CD14-positive monocyte (primary cell): ENCODE measurements around the gene ADAMTSL2. TPM values are rescaled to one million over a fixed set of nuclear protein-coding genes. Genes with fewer than 3 reads are reported as not detected.

Experiments used
- DNase-seq, 3 donors: peaks; one replicate each; pipeline ENCODE4 v3.0.0-alpha.2; 2011 to 2022
- H2AFZ ChIP-seq: 2 replicates; pipeline ENCODE4 v1.6.0; 2012; ENCODE audit warnings: mild to moderate bottlenecking, low read depth, low read length, inconsistent platforms; ENCODE audit not compliant: insufficient read depth, poor library complexity, severe bottlenecking
- H3K27ac ChIP-seq, 2 donors: 1 replicate in 1 of 2; 2 replicates in 1 of 2; pipeline ENCODE4 v1.5.1; 2012 to 2013; ENCODE audit warnings: low read length in 2 of 2, control low read depth in 1 of 2, inconsistent platforms in 1 of 2, low read depth in 1 of 2, mild to moderate bottlenecking in 1 of 2
- H3K27me3 ChIP-seq, 2 donors: one replicate each; pipeline versions ENCODE4 v1.6.0 to v1.6.1; 2011 to 2013; ENCODE audit warnings: low read length in 2 of 2; ENCODE audit not compliant: control insufficient read depth in 2 of 2, insufficient read depth in 2 of 2
- H3K36me3 ChIP-seq, 2 donors: replicated peaks in 1 of 2; 1 replicate in 1 of 2; 2 replicates in 1 of 2; pipeline versions ENCODE4 v1.5.1 to v1.6.1; 2012 to 2013; ENCODE audit warnings: low read length in 2 of 2, control low read depth in 1 of 2, inconsistent platforms in 1 of 2, mild to moderate bottlenecking in 1 of 2; ENCODE audit not compliant: insufficient read depth in 2 of 2, control insufficient read depth in 1 of 2
- H3K4me1 ChIP-seq, 2 donors: 1 replicate in 1 of 2; 2 replicates in 1 of 2; pipeline versions ENCODE4 v1.5.1 to v1.6.1; 2012 to 2013; ENCODE audit warnings: low read length in 2 of 2, control low read depth in 1 of 2, inconsistent platforms in 1 of 2, mild to moderate bottlenecking in 1 of 2, moderate library complexity in 1 of 2; ENCODE audit not compliant: insufficient read depth in 2 of 2, control insufficient read depth in 1 of 2
- H3K4me2 ChIP-seq: replicated peaks from 2 replicates; pipeline ENCODE3; 2012; ENCODE audit warnings: low read length, moderate library complexity, mild to moderate bottlenecking; ENCODE audit not compliant: poor library complexity, severe bottlenecking; ENCODE audit errors: extremely low read depth
- H3K4me3 ChIP-seq, 3 experiments: fragments of 200-600 bp in 1 of 3; sonication (generic) in 1 of 3; replicated peaks in 1 of 3; 1 replicate in 2 of 3; 2 replicates in 1 of 3; pipeline ENCODE4 v1.5.1; 2011 to 2013; ENCODE audit warnings: low read length in 3 of 3, mild to moderate bottlenecking in 3 of 3, control low read depth in 2 of 3, low read depth in 2 of 3, inconsistent platforms in 1 of 3, moderate library complexity in 1 of 3
- H3K79me2 ChIP-seq: 2 replicates; pipeline ENCODE4 v1.6.0; 2012; ENCODE audit warnings: mild to moderate bottlenecking, control low read depth, inconsistent platforms, low read length, moderate library complexity; ENCODE audit not compliant: insufficient read depth
- H3K9ac ChIP-seq: 2 replicates; pipeline ENCODE4 v1.6.0; 2017; ENCODE audit warnings: low read length, mild to moderate bottlenecking; ENCODE audit not compliant: insufficient read depth, poor library complexity, severe bottlenecking
- H3K9me3 ChIP-seq, 2 donors: replicated peaks in 1 of 2; 1 replicate in 1 of 2; 2 replicates in 1 of 2; pipeline versions ENCODE4 v1.5.1 to v1.6.1; 2012 to 2013; ENCODE audit warnings: low read length in 2 of 2, control low read depth in 1 of 2; ENCODE audit not compliant: control insufficient read depth in 1 of 2, insufficient read depth in 1 of 2
- H4K20me1 ChIP-seq: 2 replicates; pipeline ENCODE4 v1.6.0; 2012; ENCODE audit warnings: mild to moderate bottlenecking, low read length, control low read depth, moderate library complexity; ENCODE audit not compliant: insufficient read depth
- H3K27ac Mint-ChIP-seq, 7 donors: one replicate each; pipeline ENCODE4 v1.8.0; 2020; ENCODE audit warnings: mild to moderate bottlenecking in 7 of 7, mixed read lengths in 7 of 7, moderate library complexity in 6 of 7, inconsistent platforms in 2 of 7
- H3K27me3 Mint-ChIP-seq, 3 donors: one replicate each; pipeline ENCODE4 v1.8.0; 2021 to 2022; ENCODE audit warnings: low read depth in 3 of 3, mild to moderate bottlenecking in 3 of 3, mixed read lengths in 3 of 3, moderate library complexity in 3 of 3, inconsistent platforms in 1 of 3
- H3K36me3 Mint-ChIP-seq, 2 donors: one replicate each; pipeline ENCODE4 v1.8.0; 2020; ENCODE audit warnings: mixed read lengths in 2 of 2, inconsistent platforms in 1 of 2, mild to moderate bottlenecking in 1 of 2
- H3K4me1 Mint-ChIP-seq: one replicate; pipeline ENCODE4 v1.8.0; 2020; ENCODE audit warnings: mild to moderate bottlenecking, mixed read lengths
- H3K4me3 Mint-ChIP-seq, 2 donors: one replicate each; pipeline ENCODE4 v1.8.0; 2020; ENCODE audit warnings: mild to moderate bottlenecking in 2 of 2, mixed read lengths in 2 of 2, moderate library complexity in 1 of 2
- H3K9me3 Mint-ChIP-seq, 7 donors: one replicate each; pipeline ENCODE4 v1.8.0; 2020 to 2022; ENCODE audit warnings: mixed read lengths in 7 of 7, mild to moderate bottlenecking in 6 of 7, moderate library complexity in 6 of 7, inconsistent platforms in 2 of 7
- WGBS: methylation state at CpG from one replicate; pipeline ENCODE4 v1.1.5; 2013; ENCODE audit warnings: missing lambda C conversion rate; ENCODE audit not compliant: insufficient coverage; 5-methylcytosine and 5-hydroxymethylcytosine counted together
- intact Hi-C, 2 donors: fragments of 100-400 bp; cut with micrococcal nuclease; formaldehyde crosslinking; loops; one replicate each; pipeline versions ENCODE4 v1.15.0 to v1.15.1; 2023
- polyA plus RNA-seq, 3 donors: library from polyadenylated mRNA; depleted of rRNA in 1 of 3; unstranded in 2 of 3; stranded (reverse) in 1 of 3; fragments of 300-500 nt in 2 of 3; fragments of >200 nt in 1 of 3; fragmentation: Illumina TruSeq in 2 of 3; gene quantifications; 1 replicate in 2 of 3; 2 replicates in 1 of 3; pipeline ENCODE4 v1.2.3, GENCODE V29; 2012 to 2021
- TF ChIP-seq, protein P1 (sequence below): fragments of 200-600 bp; IDR thresholded peaks from one replicate; pipeline ENCODE4 v1.8.0; 2022; ENCODE audit warnings: antibody characterized with exemption, mild to moderate bottlenecking

ADAMTSL2 gene
- polyA plus RNA-seq, 3 donors: 0.08 TPM; not detected in 2

DNA sequence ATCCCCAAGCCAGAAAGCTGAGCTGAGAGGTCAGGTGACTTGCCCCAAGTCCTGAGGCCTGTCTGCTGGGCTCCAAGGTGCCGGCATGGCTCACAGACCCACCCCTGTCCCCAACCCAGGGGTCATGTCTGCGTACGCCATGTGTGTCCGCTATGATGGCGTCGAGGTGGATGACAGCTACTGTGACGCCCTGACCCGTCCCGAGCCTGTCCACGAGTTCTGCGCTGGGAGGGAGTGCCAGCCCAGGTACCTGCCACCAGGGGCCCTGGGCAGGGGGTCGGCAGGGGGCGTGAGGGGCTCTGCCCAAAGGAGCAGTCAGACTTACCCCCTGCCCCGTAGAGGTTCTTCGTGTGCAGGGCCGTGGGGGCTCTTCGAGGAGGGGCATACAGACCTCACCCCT, 32.3 kb downstream of the ADAMTSL2 start:
- Mint-ChIP-seq H3K36me3 (no peaks in the 10 kb centered on the region), H3K27ac (no peak overlapping the region), H3K9me3 (no peaks in the 10 kb centered on the region), H3K4me1 (no peaks in the 10 kb centered on the region), H3K4me3 (no peak overlapping the region), H3K27me3 (peaks cover 6 to 17% (median 7%) of the 10 kb centered on the region in 3 donors)
- no peak overlapping the region for H3K4me2 ChIP-seq
- WGBS: 93% methylated on average over 12 of the region's 17 CpGs
- intact Hi-C loops: no loop called here
- no peaks in the 10 kb centered on the region for H3K27me3 ChIP-seq
- no peaks in the 10 kb centered on the region for H3K36me3 ChIP-seq
- no peaks in the 10 kb centered on the region for H3K79me2 ChIP-seq
- no peak overlapping the region for H3K4me3 ChIP-seq
- no peak overlapping the region for H2AFZ ChIP-seq
- no peaks in the 10 kb centered on the region for H4K20me1 ChIP-seq
- no peak for DNase-seq
- no peak overlapping the region for H3K9ac ChIP-seq
- no peaks in the 10 kb centered on the region for H3K9me3 ChIP-seq
- H3K4me1 ChIP-seq: no peaks in the 10 kb centered on the region
- H3K27ac ChIP-seq: no peak overlapping the region
- TF ChIP-seq, protein P1, sequence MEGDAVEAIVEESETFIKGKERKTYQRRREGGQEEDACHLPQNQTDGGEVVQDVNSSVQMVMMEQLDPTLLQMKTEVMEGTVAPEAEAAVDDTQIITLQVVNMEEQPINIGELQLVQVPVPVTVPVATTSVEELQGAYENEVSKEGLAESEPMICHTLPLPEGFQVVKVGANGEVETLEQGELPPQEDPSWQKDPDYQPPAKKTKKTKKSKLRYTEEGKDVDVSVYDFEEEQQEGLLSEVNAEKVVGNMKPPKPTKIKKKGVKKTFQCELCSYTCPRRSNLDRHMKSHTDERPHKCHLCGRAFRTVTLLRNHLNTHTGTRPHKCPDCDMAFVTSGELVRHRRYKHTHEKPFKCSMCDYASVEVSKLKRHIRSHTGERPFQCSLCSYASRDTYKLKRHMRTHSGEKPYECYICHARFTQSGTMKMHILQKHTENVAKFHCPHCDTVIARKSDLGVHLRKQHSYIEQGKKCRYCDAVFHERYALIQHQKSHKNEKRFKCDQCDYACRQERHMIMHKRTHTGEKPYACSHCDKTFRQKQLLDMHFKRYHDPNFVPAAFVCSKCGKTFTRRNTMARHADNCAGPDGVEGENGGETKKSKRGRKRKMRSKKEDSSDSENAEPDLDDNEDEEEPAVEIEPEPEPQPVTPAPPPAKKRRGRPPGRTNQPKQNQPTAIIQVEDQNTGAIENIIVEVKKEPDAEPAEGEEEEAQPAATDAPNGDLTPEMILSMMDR: no peak

DNA sequence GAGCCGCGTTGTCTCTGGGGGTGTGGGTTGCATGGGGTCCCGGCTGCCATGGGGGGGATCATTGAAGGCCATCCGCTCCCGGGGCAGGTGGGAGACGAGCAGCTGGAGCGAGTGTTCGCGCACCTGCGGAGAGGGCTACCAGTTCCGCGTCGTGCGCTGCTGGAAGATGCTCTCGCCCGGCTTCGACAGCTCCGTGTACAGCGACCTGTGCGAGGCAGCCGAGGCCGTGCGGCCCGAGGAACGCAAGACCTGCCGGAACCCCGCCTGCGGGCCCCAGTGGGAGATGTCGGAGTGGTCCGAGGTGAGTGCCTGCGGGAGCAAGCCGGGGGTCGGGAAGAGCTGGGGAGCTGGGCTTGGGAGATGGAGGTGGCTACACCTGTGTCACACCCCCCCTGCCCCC, 33.7 kb downstream of the ADAMTSL2 start:
- Mint-ChIP-seq H3K27ac (no peak overlapping the region), H3K4me3 (no peak overlapping the region), H3K27me3 (peaks cover 5 to 15% (median 7%) of the 10 kb centered on the region in 3 donors), H3K9me3 (no peaks in the 10 kb centered on the region), H3K4me1 (no peaks in the 10 kb centered on the region), H3K36me3 (no peaks in the 10 kb centered on the region)
- Histone ChIP-seq H3K36me3 (no peaks in the 10 kb centered on the region), H3K4me3 (no peak overlapping the region), H2AFZ (no peak overlapping the region), H3K9me3 (no peaks in the 10 kb centered on the region), H3K27ac (no peak overlapping the region), H4K20me1 (no peaks in the 10 kb centered on the region), H3K27me3 (no peaks in the 10 kb centered on the region), H3K4me2 (no peak overlapping the region), H3K9ac (no peak overlapping the region), H3K4me1 (no peaks in the 10 kb centered on the region), H3K79me2 (no peaks in the 10 kb centered on the region)
- TF ChIP-seq, protein P1: no peak
- intact Hi-C loops: no loop called here
- DNase-seq: no peak
- 95% methylated on average over 24 of the region's 33 CpGs for WGBS
